Heart right ventricle (tissue), 16 donors: ENCODE measurements around the gene ATG2A. TPM values are rescaled to one million over a fixed set of nuclear protein-coding genes. Genes with fewer than 3 reads are reported as not detected.
A peak's percentile ranks its signal among the peaks of the same experiment; 100 is the strongest.

Experiments
- ATAC-seq, 8 donors: fragments of 200-7000 bp; cut with Tn5 transposase; one replicate each; pipeline ENCODE4 v1.9.1; 2020; ENCODE audit warnings: mild to moderate bottlenecking in 8 of 8, moderate library complexity in 8 of 8, moderate number of reproducible peaks in 1 of 8
- DNase-seq, 2 donors: peaks; one replicate each; pipeline ENCODE4 v3.0.0-alpha.2; 2020
- H3K27ac ChIP-seq, 10 donors: fragments of 200-600 bp; sonication (generic) in 2 of 10; one replicate each; pipeline versions ENCODE4 v1.5.0 to v1.8.0; 2020 to 2022; ENCODE audit warnings: mild to moderate bottlenecking in 3 of 10
- H3K27me3 ChIP-seq, 7 donors: fragments of 200-600 bp; one replicate each; pipeline ENCODE4 v1.8.0; 2021 to 2022; ENCODE audit warnings: mild to moderate bottlenecking in 2 of 7
- H3K36me3 ChIP-seq, 9 donors: fragments of 200-600 bp; sonication (generic) in 1 of 9; one replicate each; pipeline versions ENCODE4 v1.5.0 to v1.8.0; 2020 to 2022; ENCODE audit warnings: mild to moderate bottlenecking in 2 of 9
- H3K4me1 ChIP-seq, 9 donors: fragments of 200-600 bp; sonication (generic) in 1 of 9; one replicate each; pipeline versions ENCODE4 v1.5.0 to v1.8.0; 2020 to 2022; ENCODE audit warnings: mild to moderate bottlenecking in 4 of 9
- H3K4me3 ChIP-seq, 10 donors: fragments of 200-600 bp; sonication (generic) in 2 of 10; one replicate each; pipeline versions ENCODE4 v1.5.0 to v1.8.0; 2020 to 2022; ENCODE audit warnings: mild to moderate bottlenecking in 7 of 10, moderate library complexity in 2 of 10
- H3K9me3 ChIP-seq, 11 donors: fragments of 200-600 bp in 10 of 11; sonication (generic) in 2 of 11; one replicate each; pipeline versions ENCODE4 v1.5.0 to v1.8.0; 2013 to 2022; ENCODE audit warnings: mild to moderate bottlenecking in 2 of 11, control low read depth in 1 of 11, moderate library complexity in 1 of 11
- WGBS, 2 donors: extraction: QIAGEN DNeasy Blood & Tissue Kit; methylation state at CpG; one replicate each; pipeline ENCODE4 v1.1.7; 2013; ENCODE audit warnings: inconsistent platforms in 1 of 2; 5-methylcytosine and 5-hydroxymethylcytosine counted together
- intact Hi-C, 10 donors: fragments of 100-400 bp; cut with DNase I; formaldehyde crosslinking; loops; one replicate each; pipeline versions ENCODE4 v1.11.1 to v1.14.2; 2022
- polyA plus RNA-seq, 2 donors: library from polyadenylated mRNA; stranded (reverse); fragments of 200-250 nt; gene quantifications; one replicate each; pipeline ENCODE4 v1.2.3, GENCODE V29; 2013
- total RNA-seq, 10 donors: library from RNA; stranded (reverse); fragmentation: NEBNext Ultra II Directional in 3 of 10; extraction: Animal tissue kit (Norgen Biotek cat#: 25700) in 3 of 10; gene quantifications; one replicate each; pipeline versions ENCODE4 v1.2.1 to v1.2.4, GENCODE V29; 2021 to 2023
- TF ChIP-seq, protein P1 (sequence below), 9 donors: fragments of 200-600 bp; sonication (generic) in 2 of 9; IDR thresholded peaks; one replicate each; pipeline versions ENCODE4 v1.5.0 to v1.8.0; 2021 to 2022; ENCODE audit warnings: antibody characterized with exemption in 9 of 9, mild to moderate bottlenecking in 5 of 9, moderate library complexity in 1 of 9
- donor health status: Arrhythmogenic right ventricular cardiomyopathy.
- donor health status: ischemic (EF 13 %, LVEDD 7.1; RV severe dilation, severe dysfunction).
- donor health status: healthy with polysubstance abuse.
- donor health status: DM: no; HTN: yes; CAD: no.
- donor health status: DM: no; HTN: no; CAD: no.
- donor health status: ischemic (EF 25% LVEDD 6.9; RV normal size, moderate dysfunction).
- donor health status: ischemic (EF 25% LVEDD 5.7; RV mildly dilated, moderate dysfunction).
- donor health status: healthy.
- donor health status: DM: yes; HTN: yes; CAD: no.
- donor health status: Ischemic cardiomyopathy.
- donor health status: ischemic (EF 35%, LVEDD 5.7; RV mildly dilated, moderate dysfunction).
- donor health status: nonischemic (EF 11% LVEDD 7.7; RV severe dilation, severe dysfunction).
- donor health status: DM: yes; HTN: yes; CAD: no.
- donor health status: PGD.
- donor health status: ischemic (EF 29% LVEDD 5.4; RV normal size, mild dysfunction).
- donor health status: nonischemic (EF 23%, LVEDD 6.1; RV moderate dilation, normal function).

ATG2A gene
- total and polyA plus RNA-seq, 12 donors = 12.4 to 18.6 (median 16.0) TPM

DNA sequence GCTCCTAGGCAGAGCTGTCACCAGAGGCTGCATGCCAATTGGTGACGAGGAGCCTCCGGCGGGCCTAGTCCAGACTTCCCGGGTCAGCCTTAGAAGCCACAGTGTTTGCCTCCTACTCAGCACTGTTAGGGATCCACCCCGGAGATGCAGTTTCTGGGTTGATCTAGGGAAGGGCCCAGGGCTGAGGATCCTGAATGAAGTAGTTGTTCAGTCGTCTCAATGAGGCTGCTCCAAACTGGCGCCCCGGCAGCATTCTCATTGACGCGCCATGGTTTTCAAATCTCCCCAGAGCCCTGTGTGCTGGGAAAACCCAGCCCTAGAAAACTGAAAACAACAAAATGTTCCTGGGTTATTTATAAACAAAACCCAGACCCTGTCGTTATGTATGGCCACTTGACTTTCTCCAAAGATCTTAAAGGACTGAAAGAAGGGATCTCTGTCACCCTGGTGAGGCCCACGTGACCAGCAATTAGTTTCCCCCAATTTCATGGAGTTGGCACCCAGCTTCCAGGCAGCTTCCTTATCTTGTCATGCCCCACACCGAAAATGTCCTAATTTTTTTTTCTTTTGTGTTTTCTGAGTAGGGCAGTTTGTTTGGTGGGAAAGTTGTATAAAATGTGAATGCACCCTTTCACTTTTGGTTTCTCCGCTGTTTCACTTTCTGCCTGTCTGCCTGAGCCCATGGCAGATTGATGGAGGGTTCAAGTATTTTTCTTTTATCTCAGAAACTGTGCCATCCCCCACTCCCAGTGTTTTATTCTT, 36.6 kb downstream of the ATG2A start:
- H3K9me3 ChIP-seq = no peaks in the 10 kb centered on the region
- peak overlapping the region in 3 of 10 donors; percentile 2 to 8 (median 5) for H3K4me3 ChIP-seq
- H3K4me1 ChIP-seq = peaks cover 4 to 60% (median 42%) of the 10 kb centered on the region in 9 donors
- TF ChIP-seq, protein P1, sequence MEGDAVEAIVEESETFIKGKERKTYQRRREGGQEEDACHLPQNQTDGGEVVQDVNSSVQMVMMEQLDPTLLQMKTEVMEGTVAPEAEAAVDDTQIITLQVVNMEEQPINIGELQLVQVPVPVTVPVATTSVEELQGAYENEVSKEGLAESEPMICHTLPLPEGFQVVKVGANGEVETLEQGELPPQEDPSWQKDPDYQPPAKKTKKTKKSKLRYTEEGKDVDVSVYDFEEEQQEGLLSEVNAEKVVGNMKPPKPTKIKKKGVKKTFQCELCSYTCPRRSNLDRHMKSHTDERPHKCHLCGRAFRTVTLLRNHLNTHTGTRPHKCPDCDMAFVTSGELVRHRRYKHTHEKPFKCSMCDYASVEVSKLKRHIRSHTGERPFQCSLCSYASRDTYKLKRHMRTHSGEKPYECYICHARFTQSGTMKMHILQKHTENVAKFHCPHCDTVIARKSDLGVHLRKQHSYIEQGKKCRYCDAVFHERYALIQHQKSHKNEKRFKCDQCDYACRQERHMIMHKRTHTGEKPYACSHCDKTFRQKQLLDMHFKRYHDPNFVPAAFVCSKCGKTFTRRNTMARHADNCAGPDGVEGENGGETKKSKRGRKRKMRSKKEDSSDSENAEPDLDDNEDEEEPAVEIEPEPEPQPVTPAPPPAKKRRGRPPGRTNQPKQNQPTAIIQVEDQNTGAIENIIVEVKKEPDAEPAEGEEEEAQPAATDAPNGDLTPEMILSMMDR (IDR thresholded peaks at IDR 0.05) = no peak
- ATAC-seq = no peak
- intact Hi-C loops = loop anchor here in 1 of 10 donors (10.0 kb wide), 1 partner anchor 1114 kb away; no protein-coding TSS in a partner anchor
- no peaks in the 10 kb centered on the region for H3K27me3 ChIP-seq
- no peak for DNase-seq
- peaks cover 0 to 2% (median 0%) of the 10 kb centered on the region in 9 donors for H3K36me3 ChIP-seq
- WGBS, 2 donors = 53 to 74% methylated on average over 14 of the region's 14 CpGs
- peak overlapping the region; percentile 77 to 96 (median 94) for H3K27ac ChIP-seq

DNA sequence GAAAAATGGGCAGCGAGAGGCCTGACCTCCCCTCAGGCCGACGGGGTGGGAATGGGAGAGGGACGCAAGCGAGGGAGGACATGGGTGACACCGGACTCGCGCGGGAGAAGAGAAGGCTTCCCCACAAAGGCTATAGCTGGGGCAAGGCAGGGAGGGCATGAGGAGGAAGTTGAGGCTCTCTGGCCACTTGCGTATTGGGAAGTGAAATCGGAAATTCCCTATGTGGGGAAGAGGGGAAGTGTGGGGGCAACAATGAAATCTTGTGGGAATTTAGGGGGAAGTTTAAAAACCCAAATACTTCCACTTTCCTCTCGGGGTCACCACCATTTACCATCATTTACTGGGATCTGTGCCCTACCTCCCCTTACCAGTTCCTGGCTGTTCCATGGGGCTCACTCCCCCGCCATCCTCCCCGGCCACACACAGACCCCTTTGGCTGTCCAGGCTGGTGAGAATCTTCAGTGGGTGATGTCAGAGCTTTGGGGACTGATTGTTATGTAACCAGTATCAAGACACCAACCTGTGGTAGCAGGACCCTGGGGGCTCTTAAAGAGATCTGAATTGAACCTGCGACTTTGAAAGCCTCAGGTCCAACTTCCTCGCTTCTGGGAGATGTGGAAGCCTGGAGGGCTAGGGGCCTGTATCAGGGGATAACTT, 37.6 kb downstream of the ATG2A start:
- Histone ChIP-seq H3K4me1 (peaks cover 12 to 64% (median 52%) of the 10 kb centered on the region in 9 donors), H3K4me3 (peak overlapping the region; percentile 41 to 99 (median 94)), H3K27ac (peak overlapping the region; percentile 77 to 96 (median 94)), H3K9me3 (no peaks in the 10 kb centered on the region), H3K27me3 (no peaks in the 10 kb centered on the region), H3K36me3 (peaks cover 0 to 13% (median 0%) of the 10 kb centered on the region in 9 donors)
- TF ChIP-seq, protein P1 (IDR thresholded peaks at IDR 0.05) = no peak
- DNase-seq = no peak
- intact Hi-C loops = loop anchor here in 1 of 10 donors (2.0 kb wide), 1 partner anchor 25 kb away; no protein-coding TSS in a partner anchor
- peak in 6 of 8 donors; percentile 2 to 14 (median 4) for ATAC-seq
- 21 to 23% methylated on average over 16 of the region's 16 CpGs for WGBS, 2 donors

DNA sequence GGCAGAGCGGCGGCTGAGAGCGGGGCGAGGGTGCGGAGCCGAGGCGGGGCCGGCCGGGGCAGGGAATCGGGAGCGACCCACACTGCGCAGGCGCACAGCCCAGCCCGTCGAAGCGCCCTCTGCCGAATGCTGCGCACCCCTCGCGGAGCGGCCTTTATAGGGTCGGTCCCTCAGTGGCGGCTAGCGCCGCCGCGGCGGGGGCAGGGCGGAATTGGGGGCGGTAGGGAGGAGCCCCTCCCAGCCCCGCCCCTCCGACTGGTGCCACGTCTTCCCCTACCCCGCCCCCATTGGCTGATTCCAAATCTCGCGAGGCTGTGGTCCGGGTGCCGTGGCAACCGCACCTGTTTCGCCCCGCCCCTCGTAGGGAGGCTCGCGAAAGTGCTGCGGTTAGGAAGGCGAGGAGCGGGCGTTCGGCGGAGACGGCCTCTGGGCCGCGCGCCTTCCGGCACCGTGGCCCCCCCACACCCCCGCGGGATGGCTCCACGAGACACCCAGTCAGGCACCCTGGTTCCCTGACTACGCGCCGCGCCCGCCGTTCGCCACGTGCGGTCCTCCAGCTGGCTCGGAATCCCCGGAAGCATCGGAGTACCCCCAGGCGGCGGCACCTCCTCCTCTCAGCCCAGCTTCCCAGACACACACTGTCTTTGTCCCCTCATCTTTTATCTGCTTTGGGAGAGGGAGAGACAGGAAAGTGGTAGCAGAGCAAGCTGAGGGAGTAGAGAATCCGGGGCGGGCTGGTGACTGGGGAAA, 38.3 kb downstream of the ATG2A start, which contains the start of gene EHD1:
Gene EHD1, minus strand, starts transcription at position 128 of the 750 bp plus-strand sequence. CDS start 157 bp downstream, outside the sequence.
- intact Hi-C loops = loop anchor here in 1 of 10 donors (2.0 kb wide), 1 partner anchor 24 kb away; no protein-coding TSS in a partner anchor
- DNase-seq (peak; percentile 99), ATAC-seq (peak; percentile 92 to 96 (median 94))
- H3K36me3 ChIP-seq = peaks cover 0 to 20% (median 0%) of the 10 kb centered on the region in 9 donors
- no peaks in the 10 kb centered on the region for H3K9me3 ChIP-seq
- peak within 1 kb of the TSS; percentile 68 to 99 (median 94) for H3K4me3 ChIP-seq
- H3K27me3 ChIP-seq = no peaks in the 10 kb centered on the region
- peaks cover 16 to 70% (median 54%) of the 10 kb centered on the region in 9 donors for H3K4me1 ChIP-seq
- H3K27ac ChIP-seq = peak within 1 kb of the TSS; percentile 77 to 96 (median 94)
- 0 to 1% methylated on average over 68 to 75 of the region's 75 CpGs for WGBS, 2 donors
- TF ChIP-seq, protein P1 (IDR thresholded peaks at IDR 0.05) = peak in 8 of 9 donors; percentile 49 to 84 (median 64)

DNA sequence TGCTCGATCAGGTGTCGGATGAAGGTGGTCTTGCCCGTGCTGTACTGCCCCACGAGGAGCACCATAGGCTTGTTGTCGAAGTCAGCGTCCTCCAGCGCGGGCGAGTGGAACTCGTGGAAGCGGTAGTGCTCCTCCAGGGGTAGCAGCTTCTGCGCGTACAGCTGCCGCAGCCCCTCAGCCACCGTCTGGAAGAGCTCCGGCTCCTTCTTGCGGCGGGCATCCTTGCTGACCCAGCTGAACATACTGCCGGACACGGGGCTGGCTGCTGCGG, 38.9 kb downstream of the ATG2A start:
- Histone ChIP-seq H3K36me3 (peaks cover 3 to 25% (median 4%) of the 10 kb centered on the region in 9 donors), H3K27ac (peak overlapping the region; percentile 55 to 96 (median 92)), H3K4me1 (peaks cover 16 to 75% (median 59%) of the 10 kb centered on the region in 9 donors), H3K4me3 (peak overlapping the region; percentile 68 to 99 (median 94)), H3K9me3 (no peaks in the 10 kb centered on the region), H3K27me3 (no peaks in the 10 kb centered on the region)
- intact Hi-C loops = loop anchor here in 1 of 10 donors (2.0 kb wide), 1 partner anchor 23 kb away; no protein-coding TSS in a partner anchor
- TF ChIP-seq, protein P1 (IDR thresholded peaks at IDR 0.05) = no peak
- WGBS, 2 donors = 0% methylated on average over 21 of the region's 21 CpGs
- DNase-seq (no peak), ATAC-seq (peak in 7 of 8 donors; percentile 10 to 46 (median 18))
